Uterus (tissue), 4 donors: ENCODE data around the gene AFP. TPM values are rescaled to one million over a fixed set of nuclear protein-coding genes. Genes with fewer than 3 reads are reported as not detected.

ENCODE experiments used
- DNase-seq, 2 donors: peaks; one replicate each; pipeline ENCODE4 v3.0.0-alpha.2; 2019 to 2020
- H3K27ac ChIP-seq, 2 donors: fragments of 200-600 bp; sonication (generic); 1 replicate in 1 of 2; 2 replicates in 1 of 2; pipeline ENCODE4 v1.5.1; 2016 to 2018
- H3K27me3 ChIP-seq, 2 donors: fragments of 200-600 bp; sonication (generic); one replicate each; pipeline ENCODE4 v1.5.1; 2018 to 2019; ENCODE audit warnings: control low read depth in 1 of 2
- H3K36me3 ChIP-seq, 2 donors: fragments of 200-600 bp; sonication (generic); one replicate each; pipeline ENCODE4 v1.5.1; 2019; ENCODE audit warnings: control low read depth in 1 of 2
- H3K4me1 ChIP-seq, 2 donors: fragments of 200-600 bp; sonication (generic); one replicate each; pipeline ENCODE4 v1.5.1; 2018 to 2019; ENCODE audit warnings: control low read depth in 1 of 2
- H3K4me3 ChIP-seq, 2 donors: fragments of 200-600 bp; sonication (generic); 1 replicate in 1 of 2; 2 replicates in 1 of 2; pipeline ENCODE4 v1.5.1; 2018 to 2019; ENCODE audit warnings: mild to moderate bottlenecking in 1 of 2
- H3K9me3 ChIP-seq, 2 donors: fragments of 200-600 bp; sonication (generic); one replicate each; pipeline ENCODE4 v1.5.1; 2019; ENCODE audit warnings: control low read depth in 1 of 2
- POLR2A ChIP-seq, 2 donors: fragments of 450-650 bp; IDR thresholded peaks; one replicate each; pipeline ENCODE4 v1.6.1; 2016; ENCODE audit warnings: antibody characterized with exemption in 2 of 2, mild to moderate bottlenecking in 1 of 2, moderate library complexity in 1 of 2
- intact Hi-C: fragments of 100-400 bp; cut with DNase I; formaldehyde crosslinking; loops from one replicate; pipeline ENCODE4 v1.15.1; 2023; ENCODE audit warnings: low total_unique reads
- total RNA-seq, 4 donors: library from RNA; depleted of rRNA in 3 of 4; stranded (reverse); fragments of >200 nt in 3 of 4; gene quantifications; one replicate each; pipeline versions ENCODE4 v1.1.0 to v1.2.4, GENCODE V29; 2014 to 2023
- TF ChIP-seq, protein P1 (sequence below), 4 experiments: fragments of 200-600 bp in 2 of 4; fragments of 450-650 bp in 2 of 4; sonication (generic) in 2 of 4; IDR thresholded peaks; one replicate each; pipeline ENCODE4 v1.5.1; 2016 to 2019; ENCODE audit warnings: antibody characterized with exemption in 4 of 4, mild to moderate bottlenecking in 2 of 4, moderate library complexity in 1 of 4
- donor health status: DM: yes; HTN: yes; CAD: no.

The AFP gene
- total RNA-seq, 4 donors from 2014 or later: not detected

DNA sequence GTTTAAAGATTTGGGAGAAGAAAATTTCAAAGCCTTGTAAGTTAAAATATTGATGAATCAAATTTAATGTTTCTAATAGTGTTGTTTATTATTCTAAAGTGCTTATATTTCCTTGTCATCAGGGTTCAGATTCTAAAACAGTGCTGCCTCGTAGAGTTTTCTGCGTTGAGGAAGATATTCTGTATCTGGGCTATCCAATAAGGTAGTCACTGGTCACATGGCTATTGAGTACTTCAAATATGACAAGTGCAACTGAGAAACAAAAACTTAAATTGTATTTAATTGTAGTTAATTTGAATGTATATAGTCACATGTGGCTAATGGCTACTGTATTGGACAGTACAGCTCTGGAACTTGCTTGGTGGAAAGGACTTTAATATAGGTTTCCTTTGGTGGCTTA lies 30.9 kb upstream of the AFP start:
- intact Hi-C loops: no loop called here
- Histone ChIP-seq H3K9me3 (no peaks in the 10 kb centered on the region), H3K4me1 (no peaks in the 10 kb centered on the region), H3K27ac (no peak overlapping the region), H3K36me3 (no peaks in the 10 kb centered on the region), H3K27me3 (no peaks in the 10 kb centered on the region), H3K4me3 (no peak overlapping the region)
- no peak for DNase-seq
- TF ChIP-seq, protein P1, sequence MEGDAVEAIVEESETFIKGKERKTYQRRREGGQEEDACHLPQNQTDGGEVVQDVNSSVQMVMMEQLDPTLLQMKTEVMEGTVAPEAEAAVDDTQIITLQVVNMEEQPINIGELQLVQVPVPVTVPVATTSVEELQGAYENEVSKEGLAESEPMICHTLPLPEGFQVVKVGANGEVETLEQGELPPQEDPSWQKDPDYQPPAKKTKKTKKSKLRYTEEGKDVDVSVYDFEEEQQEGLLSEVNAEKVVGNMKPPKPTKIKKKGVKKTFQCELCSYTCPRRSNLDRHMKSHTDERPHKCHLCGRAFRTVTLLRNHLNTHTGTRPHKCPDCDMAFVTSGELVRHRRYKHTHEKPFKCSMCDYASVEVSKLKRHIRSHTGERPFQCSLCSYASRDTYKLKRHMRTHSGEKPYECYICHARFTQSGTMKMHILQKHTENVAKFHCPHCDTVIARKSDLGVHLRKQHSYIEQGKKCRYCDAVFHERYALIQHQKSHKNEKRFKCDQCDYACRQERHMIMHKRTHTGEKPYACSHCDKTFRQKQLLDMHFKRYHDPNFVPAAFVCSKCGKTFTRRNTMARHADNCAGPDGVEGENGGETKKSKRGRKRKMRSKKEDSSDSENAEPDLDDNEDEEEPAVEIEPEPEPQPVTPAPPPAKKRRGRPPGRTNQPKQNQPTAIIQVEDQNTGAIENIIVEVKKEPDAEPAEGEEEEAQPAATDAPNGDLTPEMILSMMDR (IDR thresholded peaks at IDR 0.05): no peak
- TF ChIP-seq POLR2A (IDR thresholded peaks at IDR 0.05): no peak

DNA sequence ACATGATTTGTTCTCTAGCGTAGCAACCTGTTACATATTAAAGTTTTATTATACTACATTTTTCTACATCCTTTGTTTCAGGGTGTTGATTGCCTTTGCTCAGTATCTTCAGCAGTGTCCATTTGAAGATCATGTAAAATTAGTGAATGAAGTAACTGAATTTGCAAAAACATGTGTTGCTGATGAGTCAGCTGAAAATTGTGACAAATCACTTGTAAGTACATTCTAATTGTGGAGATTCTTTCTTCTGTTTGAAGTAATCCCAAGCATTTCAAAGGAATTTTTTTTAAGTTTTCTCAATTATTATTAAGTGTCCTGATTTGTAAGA lies 29.5 kb upstream of the AFP start:
- H3K27me3 ChIP-seq: no peaks in the 10 kb centered on the region
- intact Hi-C loops: no loop called here
- H3K36me3 ChIP-seq: no peaks in the 10 kb centered on the region
- H3K4me3 ChIP-seq: no peak overlapping the region
- no peak for DNase-seq
- TF ChIP-seq POLR2A (IDR thresholded peaks at IDR 0.05): no peak
- TF ChIP-seq, protein P1 (IDR thresholded peaks at IDR 0.05): no peak
- no peaks in the 10 kb centered on the region for H3K4me1 ChIP-seq
- no peak overlapping the region for H3K27ac ChIP-seq
- no peaks in the 10 kb centered on the region for H3K9me3 ChIP-seq

DNA sequence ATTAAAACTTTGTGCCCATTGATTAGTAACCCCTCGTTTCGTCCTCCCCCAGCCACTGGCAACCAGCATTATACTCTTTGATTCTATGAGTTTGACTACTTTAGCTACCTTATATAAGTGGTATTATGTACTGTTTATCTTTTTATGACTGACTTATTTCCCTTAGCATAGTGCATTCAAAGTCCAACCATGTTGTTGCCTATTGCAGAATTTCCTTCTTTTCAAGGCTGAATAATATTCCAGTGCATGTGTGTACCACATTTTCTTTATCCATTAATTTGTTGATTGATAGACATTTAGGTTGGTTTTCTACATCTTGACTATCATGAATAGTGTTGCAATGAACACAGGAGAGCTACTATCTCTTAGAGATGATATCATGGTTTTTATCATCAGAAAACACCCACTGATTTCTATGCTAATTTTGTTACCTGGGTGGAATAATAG lies 28.8 kb upstream of the AFP start:
- intact Hi-C loops: no loop called here
- TF ChIP-seq, protein P1 (IDR thresholded peaks at IDR 0.05): no peak
- no peak for TF ChIP-seq POLR2A (IDR thresholded peaks at IDR 0.05)
- Histone ChIP-seq H3K9me3 (no peaks in the 10 kb centered on the region), H3K4me1 (no peaks in the 10 kb centered on the region), H3K4me3 (no peak overlapping the region), H3K36me3 (no peaks in the 10 kb centered on the region), H3K27ac (no peak overlapping the region), H3K27me3 (no peaks in the 10 kb centered on the region)
- DNase-seq: no peak

DNA sequence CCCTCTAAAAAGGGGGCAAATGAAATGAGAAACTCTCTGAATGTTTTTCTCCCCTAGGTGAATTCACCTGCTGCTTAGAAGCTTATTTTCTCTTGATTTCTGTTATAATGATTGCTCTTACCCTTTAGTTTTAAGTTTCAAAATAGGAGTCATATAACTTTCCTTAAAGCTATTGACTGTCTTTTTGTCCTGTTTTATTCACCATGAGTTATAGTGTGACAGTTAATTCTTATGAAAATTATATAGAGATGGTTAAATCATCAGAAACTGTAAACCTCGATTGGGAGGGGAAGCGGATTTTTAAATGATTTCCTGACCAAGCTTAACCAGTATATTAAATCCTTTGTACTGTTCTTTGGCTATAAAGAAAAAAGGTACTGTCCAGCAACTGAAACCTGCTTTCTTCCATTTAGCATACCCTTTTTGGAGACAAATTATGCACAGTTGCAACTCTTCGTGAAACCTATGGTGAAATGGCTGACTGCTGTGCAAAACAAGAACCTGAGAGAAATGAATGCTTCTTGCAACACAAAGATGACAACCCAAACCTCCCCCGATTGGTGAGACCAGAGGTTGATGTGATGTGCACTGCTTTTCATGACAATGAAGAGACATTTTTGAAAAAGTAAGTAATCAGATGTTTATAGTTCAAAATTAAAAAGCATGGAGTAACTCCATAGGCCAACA lies 27.7 kb upstream of the AFP start:
- TF ChIP-seq, protein P1 (IDR thresholded peaks at IDR 0.05): no peak
- no peak for TF ChIP-seq POLR2A (IDR thresholded peaks at IDR 0.05)

DNA sequence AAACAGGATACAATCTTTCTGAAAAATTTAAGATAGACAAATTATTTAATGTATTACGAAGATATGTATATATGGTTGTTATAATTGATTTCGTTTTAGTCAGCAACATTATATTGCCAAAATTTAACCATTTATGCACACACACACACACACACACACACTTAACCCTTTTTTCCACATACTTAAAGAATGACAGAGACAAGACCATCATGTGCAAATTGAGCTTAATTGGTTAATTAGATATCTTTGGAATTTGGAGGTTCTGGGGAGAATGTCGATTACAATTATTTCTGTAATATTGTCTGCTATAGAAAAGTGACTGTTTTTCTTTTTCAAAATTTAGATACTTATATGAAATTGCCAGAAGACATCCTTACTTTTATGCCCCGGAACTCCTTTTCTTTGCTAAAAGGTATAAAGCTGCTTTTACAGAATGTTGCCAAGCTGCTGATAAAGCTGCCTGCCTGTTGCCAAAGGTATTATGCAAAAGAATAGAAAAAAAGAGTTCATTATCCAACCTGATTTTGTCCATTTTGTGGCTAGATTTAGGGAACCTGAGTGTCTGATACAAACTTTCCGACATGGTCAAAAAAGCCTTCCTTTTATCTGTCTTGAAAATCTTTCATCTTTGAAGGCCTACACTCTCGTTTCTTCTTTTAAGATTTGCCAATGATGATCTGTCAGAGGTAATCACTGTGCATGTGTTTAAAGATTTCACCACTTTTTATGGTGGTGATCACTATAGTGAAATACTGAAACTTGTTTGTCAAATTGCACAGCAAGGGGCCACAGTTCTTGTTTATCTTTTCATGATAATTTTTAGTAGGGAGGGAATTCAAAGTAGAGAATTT lies 26.8 kb upstream of the AFP start:
- H3K9me3 ChIP-seq: no peaks in the 10 kb centered on the region
- no peak for TF ChIP-seq POLR2A (IDR thresholded peaks at IDR 0.05)
- TF ChIP-seq, protein P1 (IDR thresholded peaks at IDR 0.05): no peak
- H3K36me3 ChIP-seq: no peaks in the 10 kb centered on the region
- no peak overlapping the region for H3K27ac ChIP-seq
- H3K4me1 ChIP-seq: no peaks in the 10 kb centered on the region
- no peak for DNase-seq
- intact Hi-C loops: no loop called here
- no peaks in the 10 kb centered on the region for H3K27me3 ChIP-seq
- H3K4me3 ChIP-seq: no peak overlapping the region

More for the DNA sequence above, 27.7 kb upstream of the AFP start:
- Histone ChIP-seq H3K27ac (no peak overlapping the region), H3K27me3 (no peaks in the 10 kb centered on the region), H3K4me1 (no peaks in the 10 kb centered on the region), H3K36me3 (no peaks in the 10 kb centered on the region), H3K4me3 (no peak overlapping the region), H3K9me3 (no peaks in the 10 kb centered on the region)
- DNase-seq: no peak
- intact Hi-C loops: no loop called here
